ENCODE data around the gene PACRG.

Gene PACRG

DNA sequence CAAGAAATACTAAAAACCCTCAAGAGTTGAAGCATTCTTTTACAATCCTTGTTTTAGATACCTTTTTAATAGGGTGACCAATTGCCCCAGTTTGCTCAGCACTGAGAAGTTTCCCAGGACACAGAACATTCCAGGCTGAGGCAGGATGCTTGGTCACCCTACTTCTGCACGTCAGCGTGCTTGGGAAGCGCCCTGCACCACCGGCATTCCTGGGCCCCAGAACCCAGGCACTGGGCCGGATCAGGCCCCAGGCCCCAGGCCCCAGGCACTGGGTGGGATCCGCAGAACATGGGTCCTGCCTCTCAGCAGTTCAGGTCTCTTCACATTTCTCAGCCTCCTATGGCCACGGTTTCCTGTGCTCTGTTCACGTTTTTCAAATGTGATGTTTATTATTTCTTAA is 472.9 kb downstream of the PACRG start:
- DNase-seq (ENCODE audit: low read depth): no peak

DNA sequence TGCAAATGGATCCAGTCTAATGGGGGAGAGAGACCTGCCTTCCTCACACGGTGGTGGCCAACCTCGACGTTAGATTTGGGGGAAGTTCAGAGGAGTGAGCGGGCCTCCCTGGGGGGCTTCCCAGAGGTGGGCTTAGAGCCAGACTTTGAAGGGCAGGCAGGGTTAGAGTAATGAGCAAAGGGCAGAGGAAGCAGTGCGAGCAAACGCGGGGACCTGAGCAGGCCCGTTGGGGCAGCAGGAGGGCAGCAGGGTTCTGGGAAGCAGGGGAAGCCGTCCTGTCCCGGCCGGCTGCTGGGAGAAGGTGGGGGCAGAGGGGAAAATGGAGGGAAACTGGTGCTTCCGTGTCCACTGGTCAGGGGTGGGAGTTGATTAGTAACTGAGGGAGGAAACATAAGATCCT is 474.1 kb downstream of the PACRG start:
- no peak for DNase-seq (ENCODE audit: low read depth)

DNA sequence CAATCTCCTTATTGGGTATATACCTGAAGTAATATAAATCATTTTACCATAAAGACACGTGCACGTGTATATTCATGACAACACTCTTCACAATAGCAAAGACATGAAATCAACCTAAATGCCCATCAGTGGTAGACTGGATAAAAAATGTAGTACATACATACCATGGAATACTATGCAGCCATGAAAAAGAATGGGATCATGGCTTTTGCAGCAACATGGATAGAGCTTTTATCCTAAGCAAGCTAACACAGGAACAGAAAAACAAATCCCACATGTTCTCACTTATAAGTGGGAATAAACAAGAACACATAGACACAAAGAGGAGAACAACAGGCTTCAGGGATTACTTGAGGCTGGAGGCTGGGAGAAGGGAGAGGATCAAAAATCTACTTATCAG is 478.4 kb downstream of the PACRG start:
- DNase-seq (ENCODE audit: low read depth): no peak

DNA sequence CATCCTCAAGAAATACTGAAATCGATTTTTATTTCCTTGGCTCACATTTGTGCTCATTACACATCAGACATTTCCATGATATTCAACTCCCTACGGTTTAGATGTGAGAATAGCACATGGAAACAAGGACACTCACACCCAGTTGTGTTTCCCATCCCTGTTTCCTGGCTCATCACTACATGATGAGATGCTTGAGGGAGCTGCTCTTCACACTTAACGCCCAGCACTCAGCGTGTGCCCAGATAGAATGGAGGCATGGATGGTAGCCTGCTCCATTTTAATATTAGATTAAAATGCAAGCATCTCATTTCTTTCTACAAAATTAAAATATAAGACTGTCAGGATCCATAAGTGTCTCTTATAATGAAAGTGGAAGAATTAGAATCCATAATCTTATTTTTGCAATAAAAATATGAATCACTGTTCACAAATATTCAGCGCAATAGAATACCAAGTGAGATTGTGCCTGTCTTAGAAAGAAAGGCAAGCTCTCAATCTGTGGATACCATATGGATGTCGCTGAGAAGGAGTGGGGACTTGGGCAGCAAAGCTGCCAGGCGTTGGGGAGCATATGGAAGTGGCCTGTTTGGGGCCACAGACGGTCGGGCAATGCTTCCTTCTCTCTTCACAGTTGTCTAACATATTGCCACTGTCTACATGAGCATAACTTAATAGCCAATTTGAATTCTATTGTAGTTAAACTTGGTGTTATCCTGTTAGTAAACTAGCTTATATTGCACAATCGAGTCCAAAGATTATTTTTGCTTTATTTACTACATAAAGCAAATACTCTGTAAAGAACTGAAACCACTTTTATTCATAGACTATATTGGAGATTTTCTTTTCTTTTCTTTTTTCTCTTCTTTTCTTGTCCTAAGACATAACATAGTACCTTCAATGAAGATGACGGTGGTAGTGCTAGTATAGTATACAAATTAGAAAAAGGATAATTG is 479.9 kb downstream of the PACRG start:
- no peak for DNase-seq (ENCODE audit: low read depth)

DNA sequence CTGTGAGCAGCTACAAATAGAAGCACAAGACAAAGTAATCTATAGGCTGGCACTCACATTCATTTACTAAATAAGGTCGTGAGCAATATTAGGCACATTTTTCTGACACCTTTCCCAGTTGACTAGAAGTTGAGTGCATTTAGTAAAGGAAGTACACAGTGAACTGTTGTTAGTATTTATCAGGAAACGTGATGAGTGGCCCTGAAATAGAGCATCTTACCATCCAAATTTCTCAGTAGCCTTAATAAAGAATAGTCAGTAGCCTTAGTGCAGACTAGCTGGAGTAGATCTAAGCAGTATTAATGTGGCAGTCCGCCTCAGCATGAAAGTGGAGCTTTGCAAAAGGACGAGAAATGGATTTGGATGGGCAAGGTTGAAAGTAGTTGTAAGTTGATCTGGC is 481.2 kb downstream of the PACRG start:
- DNase-seq (ENCODE audit: low read depth): no peak

DNA sequence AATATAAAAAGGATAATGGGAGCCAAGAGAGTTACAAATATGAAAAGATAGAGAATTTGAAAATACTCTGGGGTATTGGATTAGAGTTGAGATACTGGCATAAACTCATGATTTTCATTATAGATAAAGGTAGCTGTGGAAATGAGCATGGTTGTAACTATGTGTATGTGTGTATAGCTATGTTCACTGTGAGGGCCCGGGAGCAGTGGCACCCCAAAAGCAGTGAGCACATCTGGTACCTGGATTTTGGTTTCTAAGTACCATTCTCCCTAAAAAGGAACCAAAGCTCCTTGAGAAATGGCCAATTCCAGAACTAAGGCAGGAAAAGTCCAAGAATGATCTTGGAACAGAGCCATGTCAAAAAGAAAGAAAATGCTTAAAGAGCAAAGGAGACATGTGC is 484.3 kb downstream of the PACRG start:
- no peak for DNase-seq (ENCODE audit: low read depth)

DNA sequence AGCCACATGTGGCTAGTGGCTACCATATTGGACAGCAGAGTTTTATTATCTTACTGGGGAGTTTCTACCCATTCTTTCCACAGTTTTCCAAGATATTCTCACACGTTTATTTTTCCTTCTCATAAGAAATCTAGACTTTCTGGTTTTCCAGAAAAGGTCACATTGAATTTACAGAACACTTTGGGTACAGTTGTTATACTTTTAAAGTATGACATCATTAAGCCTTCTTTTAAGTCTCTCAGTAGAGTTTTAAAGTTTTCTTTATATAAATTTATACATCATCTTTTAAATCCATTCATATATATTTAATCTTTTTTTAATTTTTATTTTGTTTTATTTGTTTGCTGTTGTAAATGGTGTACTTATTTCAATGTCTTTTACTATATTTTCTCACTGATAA is 486.5 kb downstream of the PACRG start:
- DNase-seq (ENCODE audit: low read depth): no peak

DNA sequence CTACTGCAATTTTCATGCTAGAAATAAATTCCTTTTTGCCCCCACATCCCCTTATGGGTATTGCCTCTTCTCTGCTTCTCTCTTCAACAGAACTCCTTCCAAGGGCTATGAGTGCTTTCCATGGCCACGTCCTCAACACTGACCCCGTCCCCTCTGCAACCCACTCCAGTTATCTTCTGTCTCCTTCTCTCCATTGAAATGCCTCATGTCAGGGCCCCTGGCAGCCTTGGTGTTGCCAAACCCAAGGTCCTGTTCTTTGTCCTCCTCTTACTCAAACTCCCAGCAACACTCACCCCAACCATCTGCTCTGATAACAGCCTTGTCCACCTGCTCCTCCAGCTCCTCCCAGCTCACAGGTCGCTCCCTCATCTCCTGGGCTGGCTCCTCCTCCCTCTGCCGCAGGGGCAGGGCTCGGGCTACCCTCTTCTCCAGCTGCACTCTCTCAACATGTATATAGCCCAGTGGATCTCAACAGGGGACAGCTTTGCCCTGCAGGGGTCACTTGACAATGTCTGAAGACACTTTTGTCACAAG is 490.7 kb downstream of the PACRG start:
- no peak for DNase-seq (ENCODE audit: low read depth)

DNA sequence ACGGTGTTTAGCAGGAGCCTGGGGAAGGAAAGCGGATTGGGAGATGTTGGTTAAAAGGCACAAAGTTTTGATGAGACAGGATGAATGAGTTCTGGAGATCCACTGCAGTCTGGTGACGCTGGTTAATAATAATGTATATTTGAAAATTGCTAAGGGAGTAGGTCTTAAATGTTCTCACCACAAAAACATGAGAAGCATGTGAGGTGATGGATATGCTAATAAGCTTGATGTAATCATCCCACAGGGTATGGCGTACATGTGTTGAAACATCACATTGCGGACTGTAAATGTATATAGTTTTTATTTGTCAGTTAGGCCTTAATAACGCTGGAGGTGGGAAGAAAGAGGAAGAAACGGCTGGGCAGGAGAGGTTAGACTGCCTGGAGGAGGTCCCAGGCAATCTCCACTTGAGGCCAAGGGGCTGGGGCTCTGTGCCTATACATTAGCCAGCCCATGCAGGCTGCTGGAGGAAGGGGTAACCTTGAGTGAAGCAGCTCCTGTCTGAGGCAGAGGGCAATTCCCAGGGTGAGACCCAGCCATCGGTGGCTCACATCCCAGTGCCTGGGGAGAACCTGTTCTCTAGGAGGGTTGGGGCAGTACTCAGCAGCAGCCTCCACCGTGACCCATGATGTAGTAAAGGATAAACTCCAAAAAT is 498.5 kb downstream of the PACRG start:
- DNase-seq (ENCODE audit: low read depth): no peak

DNA sequence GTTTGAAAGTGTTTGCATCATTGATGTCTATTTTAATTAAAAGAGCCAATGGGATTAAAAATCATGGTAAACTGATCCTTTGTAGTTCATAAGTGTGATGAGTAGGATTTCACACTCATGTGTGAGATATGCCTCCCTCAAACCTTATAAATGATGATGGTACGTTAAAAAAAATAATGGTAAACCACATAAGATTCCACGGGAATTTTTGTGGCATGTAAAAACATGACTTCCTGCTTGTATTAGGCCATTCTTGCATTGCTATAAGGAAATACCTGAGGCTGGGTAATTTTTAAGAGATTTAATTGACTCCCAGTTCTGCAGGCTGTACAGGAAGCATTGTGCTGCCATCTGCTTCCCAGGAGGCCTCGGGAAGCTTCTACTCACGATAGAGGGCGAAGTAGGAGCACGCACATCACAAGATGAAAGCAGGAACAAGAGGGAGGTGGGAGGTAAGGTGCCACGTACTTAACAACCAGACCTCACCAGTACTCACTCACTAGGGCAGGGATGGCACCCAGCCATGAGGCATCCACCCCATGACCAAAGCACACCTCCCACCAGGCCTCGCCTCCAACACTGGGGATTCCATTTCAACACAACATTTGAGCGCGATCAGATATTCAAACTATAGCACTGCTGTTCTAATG is 499.2 kb downstream of the PACRG start:
- no peak for DNase-seq (ENCODE audit: low read depth)

DNA sequence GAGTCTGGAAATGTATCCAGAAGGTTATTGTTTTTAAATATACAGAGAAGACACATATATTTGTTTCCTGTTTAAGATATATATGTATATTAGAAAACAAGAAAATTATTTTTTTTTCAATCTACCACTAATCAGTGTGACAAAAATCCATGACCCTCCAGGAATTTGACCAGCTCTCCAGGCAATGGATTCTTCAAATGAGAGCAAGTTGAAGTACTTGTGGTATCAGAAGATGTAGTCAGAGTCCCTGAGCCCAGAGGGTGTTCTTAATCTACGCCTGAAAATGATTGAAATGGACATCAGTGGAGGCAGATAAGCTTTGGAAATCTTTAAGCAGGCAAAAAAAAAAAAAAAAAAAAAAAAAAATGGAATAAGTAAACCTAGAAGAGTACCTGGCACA is 500.3 kb downstream of the PACRG start:
- DNase-seq (ENCODE audit: low read depth): no peak

DNA sequence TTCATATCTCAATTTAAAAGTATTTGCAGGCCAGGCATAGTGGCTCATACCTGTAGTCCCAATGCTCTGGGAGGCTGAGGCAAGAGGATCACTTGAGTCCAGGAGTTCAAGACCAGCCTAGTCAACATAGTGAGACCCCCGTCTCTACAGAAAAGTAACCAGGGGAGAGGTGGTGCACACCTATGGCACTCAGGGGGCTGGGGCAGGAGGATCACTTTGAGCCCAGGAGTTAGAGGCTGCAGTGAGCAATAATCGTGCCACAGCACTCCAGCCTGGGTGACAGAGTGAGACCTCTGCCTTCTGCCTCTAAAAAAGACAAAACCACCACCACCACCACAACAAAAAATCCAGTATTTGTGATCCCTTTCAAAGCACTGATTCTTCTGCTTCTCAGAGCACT is 501.3 kb downstream of the PACRG start:
- no peak for DNase-seq (ENCODE audit: low read depth)

DNA sequence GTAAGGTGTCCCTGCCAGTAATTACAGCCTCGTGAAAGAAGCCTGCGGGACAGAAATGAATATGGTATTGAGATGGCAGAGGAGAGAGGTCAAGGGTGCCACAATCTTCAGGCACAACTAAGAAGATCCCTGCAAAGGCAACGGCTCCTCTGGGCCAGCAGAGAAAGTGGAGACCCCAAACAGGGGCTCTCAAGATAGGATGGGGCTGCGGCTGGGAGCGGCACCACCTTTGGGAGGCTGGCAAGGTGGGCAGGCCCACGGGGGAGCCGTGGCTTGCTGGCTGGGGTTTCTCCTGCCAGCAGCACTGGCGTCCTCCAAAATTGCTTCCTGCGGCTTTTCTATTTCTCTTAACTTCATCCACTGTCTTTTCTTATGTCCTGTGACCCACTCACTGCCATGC is 503.1 kb downstream of the PACRG start:
- DNase-seq (ENCODE audit: low read depth): no peak

DNA sequence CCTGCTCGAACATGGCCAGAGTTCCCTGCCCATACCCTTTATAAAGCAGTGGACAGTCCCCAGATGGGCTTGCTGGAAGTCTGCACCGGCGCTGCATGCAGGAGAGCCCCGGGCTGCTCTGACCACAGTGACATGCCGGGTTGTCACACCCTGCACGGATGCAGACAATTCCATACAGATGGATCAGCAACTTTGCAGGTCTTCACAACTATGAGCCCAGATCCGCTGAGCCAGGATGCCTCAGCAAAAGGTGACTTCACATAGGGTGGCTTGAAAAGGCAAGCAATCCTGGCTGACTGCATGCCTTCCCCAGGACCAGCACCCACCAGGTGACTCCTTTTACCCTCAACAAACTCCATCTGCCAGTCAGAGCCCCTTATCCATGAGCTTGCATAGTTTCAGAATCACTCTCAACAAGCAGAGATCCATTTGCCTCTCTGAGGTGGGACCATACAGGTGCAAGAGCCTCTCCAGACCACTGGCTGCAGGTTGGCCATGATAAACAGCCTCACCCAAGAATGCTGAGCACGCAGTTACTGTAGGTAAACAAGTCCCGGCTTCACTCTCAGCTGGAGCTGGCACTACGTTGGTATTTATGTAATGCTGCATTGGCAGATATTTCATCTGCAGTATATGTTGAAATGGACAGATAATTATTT is 503.7 kb downstream of the PACRG start:
- no peak for DNase-seq (ENCODE audit: low read depth)

DNA sequence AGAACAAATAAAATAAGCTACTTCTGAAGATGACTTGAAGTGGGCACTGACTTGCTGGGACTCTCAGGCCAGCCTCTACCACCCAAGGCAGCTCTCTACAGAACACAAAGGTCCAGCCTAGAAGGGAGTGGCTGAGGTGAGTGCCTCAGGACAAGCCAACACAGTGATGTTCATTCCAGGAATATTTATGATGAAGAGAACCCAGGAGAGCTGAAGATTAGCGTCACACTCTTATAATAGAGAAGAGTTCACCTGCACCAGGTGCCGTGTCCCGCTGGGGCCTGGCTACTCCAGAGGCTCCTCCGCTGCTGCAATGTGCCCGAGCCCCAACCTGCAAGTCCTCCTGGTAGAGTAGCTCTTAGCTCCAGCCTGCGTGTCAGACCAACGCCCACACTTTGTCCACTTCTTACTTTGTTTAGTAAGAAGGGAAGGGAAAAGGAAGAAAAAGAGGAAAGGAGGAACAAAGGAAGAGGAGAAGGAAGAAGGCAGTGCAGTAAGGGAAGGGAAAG is 504.3 kb downstream of the PACRG start:
- DNase-seq (ENCODE audit: low read depth): no peak

DNA sequence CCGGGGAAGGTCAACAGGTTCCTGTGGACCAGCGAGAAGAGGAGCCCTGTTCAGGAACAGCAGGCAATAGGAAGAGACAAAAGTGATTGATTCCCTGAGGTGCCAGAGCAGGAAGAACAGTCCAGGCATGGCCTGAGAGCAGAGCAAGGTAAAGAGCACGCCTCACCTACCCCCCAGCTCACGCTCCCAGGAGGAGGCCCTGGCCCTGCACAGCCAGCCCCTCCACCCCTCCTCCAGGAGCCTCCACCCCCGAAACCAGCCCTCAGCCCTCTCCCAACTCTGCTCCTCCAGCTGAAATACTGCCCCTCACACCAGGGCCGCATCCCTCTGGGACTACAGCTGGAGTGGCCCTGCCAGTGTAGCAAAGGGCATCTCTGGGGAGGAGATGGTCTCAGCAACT is 504.9 kb downstream of the PACRG start:
- DNase-seq (ENCODE audit: low read depth): no peak

DNA sequence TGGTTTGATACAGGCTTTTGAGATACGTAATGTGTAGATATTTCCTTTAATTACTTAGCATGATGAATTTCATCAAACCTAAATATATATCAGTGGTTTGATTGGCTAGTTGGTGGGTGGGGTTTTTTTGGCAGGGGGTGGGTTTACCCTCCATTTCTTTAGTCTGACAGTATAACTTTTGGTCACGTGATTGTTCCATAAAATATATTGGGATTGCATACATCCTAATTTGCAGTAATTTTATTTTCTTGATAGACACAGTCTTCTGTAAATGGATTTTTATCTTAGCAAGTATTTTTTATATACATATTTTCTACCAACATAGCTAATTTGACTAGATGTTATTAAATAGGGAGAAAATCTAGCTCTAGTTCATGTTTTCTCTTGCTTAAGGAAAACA is 509.3 kb downstream of the PACRG start:
- no peak for DNase-seq (ENCODE audit: low read depth)

DNA sequence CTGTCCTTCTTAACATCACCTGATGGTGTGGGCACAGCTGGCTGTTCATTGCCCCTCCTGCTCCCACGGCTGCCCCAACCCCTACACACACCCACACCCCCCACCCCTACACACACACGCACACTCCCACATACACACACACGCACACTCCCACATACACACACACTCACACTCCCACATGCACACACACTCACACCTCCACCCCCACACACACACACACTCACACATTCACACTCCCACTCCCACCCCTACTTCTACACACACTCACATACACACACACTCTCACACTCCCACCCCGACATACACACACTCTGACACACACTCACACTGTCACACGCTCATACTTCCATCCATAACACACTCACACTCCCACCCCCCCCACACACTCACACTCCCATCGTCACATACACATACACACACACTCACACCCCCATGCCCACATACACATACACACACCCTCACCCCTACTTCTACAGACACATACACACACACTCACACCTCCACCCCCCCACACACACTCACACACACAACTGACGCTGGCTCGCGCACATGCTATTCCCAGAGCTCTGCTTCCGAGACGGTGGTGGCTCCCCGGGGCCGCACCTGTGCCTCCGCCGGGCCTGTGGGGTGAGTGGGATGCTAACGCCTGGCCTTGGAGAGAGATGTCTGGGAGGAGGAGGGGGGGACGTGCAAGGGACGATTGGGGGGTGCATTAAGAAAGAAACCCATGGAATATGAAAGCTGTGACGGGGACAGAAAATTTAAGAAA is 512.0 kb downstream of the PACRG start:
- DNase-seq (ENCODE audit: low read depth): no peak

DNA sequence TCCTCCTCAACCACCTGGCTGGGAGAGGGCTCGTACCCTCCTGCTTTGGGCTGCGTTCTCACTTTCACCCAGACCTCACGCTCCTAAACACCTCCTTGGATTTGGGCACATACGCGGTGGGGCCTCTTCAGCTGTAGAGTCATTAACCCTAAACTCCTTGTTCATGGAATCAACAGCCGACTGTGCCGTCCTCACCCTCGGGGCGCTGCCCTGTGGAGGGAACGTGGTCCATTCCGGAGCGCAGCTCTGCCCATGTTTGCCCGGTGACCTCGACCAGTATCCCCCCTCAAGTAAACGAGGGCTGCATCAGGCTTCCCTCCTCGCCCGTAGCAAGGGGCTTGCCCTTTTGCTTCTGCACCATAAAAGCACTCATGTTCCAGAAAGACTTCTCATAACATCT is 512.8 kb downstream of the PACRG start:
- no peak for DNase-seq (ENCODE audit: low read depth)

DNA sequence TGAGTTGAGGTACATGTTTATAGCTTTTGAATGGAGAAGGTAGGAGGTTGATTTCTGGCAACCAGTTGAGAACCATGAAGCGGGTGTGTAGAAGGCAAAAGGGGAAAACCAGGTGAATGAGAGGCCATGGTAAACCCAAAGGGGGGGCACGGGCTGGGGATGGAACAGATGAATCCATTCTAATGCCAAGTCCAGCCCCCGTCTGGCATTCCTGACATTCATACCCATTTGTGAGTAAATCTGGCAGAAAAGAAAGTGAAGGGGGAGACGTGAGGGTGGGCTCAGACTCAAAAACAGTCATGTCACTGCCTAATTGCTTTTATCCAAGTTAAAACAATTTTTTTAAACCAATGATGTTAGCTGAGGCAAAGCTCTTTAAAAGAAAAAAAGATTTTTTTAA is 513.9 kb downstream of the PACRG start:
- DNase-seq (ENCODE audit: low read depth): no peak

DNA sequence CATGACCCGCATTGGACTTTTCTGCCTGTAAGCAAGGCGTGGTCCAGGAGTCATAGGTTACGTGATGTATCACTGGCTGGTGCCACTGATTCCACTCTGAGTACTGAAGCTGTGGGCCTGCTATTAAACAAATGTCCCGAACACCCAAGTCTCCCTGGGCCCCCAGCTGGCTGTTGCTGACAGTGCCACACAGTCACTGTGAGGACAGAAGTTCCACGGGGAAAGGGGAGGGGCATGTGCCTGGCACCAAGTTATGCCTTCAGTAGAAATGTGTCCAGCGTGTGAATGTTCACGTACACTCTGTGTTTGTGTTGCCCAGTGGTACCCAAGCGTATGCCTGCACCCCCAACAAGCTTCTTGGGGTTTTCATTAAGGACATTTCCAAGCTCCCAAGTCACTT is 515.3 kb downstream of the PACRG start:
- DNase-seq (ENCODE audit: low read depth): no peak

Measured in activated T-cell treated with anti-CD3 and anti-CD28 coated beads for 1 hour (primary cell).